HG02840 (cell line): ENCODE data around the gene CTSW.

Experiments used
- ATAC-seq: cut with Tn5 transposase; IDR thresholded peaks from one replicate; pipeline ENCODE4 v1.9.1; 2021; ENCODE audit warnings: mild to moderate bottlenecking, moderate library complexity, moderate number of reproducible peaks; ENCODE audit not compliant: unreplicated experiment, low FRiP score

The CTSW gene

DNA sequence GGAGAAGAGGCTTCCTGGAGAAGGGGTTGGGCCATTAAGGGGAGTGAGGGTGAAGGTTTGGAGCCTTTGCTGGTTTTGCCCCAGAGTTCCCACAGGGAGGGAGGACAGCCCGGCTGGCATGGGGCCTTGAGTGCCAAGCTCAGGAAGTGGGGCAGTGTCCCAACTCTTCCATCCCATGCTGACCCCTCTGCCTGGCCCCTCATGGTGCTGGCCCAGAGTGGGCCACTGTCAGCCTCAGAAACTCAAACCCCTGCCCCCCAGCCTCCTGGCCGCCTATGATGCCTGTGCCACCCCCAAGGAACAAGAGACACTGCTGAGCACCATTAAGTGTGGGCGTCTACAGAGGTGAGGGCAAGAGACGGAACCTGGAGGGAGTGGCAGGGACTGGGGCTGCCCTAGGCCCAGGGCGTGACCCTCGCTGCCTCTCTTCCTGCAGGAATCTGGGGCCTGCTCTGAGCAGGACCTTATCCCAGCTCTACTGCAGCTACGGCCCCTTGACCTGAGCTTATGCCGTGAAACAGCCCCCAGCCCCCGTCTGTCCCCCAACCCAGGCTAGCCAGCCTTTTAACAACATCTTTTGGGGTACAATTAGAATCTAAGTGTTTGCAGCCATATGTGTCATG, 14.0 kb upstream of the CTSW start:
- ATAC-seq: no peak

DNA sequence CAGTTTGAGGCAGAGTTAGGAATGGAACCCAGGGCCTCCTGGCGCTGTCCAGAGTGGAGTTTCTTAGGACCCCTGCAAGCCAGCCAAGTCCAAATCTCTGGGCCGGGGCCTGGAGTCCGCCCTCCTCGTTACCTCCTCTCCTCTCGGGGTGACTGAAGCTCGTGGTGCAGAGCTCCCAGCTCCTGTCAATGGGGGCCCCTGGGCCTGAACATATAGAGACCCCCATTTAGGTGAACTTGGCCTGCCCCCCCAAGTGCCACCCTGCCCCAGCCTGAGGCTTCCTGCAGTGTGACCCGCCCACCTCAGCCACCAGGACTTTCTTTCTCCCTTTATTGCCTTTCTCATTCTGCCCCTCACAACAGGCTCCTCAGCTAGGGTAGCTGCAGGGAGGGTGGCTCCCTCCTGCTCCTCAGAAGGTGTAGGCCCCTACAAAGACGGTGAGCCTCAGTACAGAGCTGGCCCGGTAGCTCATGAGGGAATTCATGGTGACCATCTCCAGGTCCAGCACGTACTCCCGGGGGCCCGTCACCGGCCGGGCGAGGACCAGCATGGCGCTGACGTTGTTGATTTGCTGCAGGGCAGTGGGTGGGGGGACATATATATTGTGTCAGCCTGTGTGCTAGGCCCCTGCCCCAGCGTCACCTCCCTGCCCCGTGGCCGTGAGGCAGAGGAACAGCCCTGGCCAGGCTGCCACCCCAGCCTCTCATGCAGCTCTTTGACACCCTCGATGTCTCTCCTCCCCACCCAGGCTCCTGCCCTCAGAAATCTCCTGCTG, 12.9 kb upstream of the CTSW start:
- ATAC-seq: no peak

DNA sequence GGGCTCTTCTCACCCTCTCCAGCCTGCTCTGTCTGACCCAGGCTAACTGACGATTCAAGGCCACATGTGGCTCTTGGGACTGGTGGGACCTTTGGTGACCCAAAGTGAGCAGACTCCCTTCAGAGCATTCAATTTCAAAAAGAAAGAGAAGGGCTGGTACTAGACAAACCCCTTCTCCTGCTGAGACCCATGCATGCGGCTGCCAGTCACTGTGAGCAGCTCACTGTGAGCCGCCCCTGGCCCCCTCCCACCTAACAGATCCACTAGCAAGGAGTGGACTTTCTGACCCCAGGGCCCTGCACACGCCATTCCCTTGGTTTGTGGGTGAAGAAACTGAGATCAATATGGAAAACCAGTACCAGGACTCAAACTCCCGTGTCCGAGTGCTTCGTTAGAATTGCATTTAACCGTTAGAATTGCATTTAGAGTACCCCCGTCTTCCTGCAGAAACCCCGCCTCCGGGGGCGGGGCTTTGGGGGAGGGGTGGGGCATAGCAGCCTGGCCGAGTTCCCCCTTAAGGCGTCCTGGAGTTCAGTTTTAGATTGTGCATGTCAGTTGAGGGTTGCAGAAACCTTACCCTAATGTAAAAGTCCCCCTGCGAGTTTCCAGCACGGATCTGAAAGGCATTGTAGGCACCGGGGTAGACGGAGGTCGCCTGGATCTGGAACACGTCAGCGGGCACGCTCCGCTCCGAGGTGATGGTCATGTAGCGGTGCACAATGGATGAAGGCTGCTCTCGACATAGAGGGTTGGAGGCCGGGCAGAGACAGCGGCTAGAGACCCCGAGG, 12.2 kb upstream of the CTSW start:
- no peak for ATAC-seq

DNA sequence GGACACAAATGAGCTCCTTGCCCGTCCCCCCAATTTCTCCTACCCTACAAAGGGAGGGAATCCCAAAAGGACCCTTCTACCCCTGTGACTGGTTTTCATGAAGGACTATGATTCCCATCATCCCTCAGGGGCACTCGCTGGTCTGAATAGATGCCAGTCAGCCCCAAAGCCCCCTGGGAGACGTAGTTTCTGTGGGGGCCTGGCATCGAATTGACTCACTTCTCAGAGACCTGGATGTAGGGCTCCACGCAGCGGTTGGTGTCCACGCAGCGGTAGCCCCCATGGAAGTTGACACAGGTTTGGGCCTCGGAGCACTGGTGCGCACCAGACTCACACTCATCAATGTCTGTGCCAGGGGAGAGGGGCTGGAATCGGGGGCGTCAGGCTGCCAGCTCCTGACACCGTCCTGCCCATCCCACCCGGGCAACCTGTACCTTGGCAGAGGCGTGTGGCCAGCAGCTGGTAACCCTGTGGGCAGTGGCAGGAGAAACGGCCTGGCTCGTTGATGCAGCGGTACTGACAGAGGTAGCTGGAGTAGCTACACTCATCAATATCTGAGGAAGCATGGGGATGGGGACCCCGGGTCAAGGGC, 11.5 kb upstream of the CTSW start:
- ATAC-seq: no peak

DNA sequence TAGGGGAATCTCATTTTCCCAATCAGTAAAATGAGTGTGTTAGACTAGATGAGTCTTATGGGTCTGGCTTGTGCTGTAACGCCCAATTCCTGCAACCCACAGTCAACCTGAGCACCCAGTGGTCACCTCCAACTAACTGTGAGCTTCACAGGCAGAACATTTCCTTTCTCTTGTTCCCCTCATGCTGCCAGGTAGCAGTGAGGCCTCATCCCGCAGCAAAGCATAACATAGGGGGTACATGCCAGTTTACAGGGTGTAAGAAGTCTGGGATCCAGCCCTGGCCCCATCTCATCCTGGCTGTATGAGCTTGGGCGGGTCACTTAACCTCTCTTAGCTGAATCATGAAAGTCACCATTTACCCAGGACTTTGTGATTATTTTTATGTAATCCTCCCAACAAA, 10.7 kb upstream of the CTSW start:
- ATAC-seq: no peak

DNA sequence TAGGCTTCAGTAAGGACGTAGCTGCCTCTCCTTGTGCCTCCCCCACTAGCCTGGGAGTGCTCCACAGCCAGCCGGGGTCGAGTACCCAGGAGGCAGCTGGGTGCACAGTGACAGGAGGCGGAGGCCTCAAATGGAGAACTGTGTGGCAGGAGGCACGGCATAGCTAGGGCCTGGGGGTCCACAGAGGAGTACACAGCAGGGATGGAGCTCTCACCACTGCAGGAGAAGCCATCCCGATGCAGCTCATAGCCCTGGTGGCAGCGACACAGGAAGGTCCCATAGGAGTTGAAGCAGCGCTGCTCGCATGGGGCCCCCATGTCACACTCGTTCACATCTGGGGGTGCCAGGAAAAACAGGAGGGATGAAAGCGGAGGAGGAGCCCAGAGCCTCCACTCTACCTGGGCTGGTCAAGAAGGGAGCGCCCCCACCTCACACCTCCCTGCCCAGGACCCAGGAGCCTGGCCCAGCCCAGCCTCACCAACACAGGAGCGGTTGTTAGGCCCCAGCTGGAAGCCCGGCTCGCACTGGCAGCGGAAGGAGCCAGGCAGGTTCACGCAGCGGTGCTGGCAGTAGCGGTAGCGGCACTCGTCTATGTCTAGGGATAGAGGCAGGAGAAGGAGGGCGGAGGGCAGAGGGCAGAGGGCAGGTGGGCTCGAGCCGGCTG, 9.9 kb upstream of the CTSW start:
- no peak for ATAC-seq

DNA sequence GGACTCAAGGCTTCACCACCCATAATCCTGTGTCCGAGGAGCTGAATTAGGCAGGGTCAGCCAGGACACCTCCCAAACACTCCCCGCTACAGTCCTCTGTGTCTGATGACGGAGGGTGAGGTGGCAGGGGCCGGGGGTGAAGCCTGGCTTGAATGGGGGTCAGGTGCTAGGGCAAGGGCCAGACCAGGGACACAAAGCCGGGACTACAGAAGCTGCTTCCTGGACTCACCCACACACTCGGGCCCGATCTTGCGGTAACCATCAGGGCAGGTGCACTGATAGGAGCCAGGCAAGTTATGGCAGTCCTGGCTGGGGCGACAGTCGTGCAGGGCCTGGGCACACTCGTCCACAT, 9.4 kb upstream of the CTSW start:
- ATAC-seq: no peak

DNA sequence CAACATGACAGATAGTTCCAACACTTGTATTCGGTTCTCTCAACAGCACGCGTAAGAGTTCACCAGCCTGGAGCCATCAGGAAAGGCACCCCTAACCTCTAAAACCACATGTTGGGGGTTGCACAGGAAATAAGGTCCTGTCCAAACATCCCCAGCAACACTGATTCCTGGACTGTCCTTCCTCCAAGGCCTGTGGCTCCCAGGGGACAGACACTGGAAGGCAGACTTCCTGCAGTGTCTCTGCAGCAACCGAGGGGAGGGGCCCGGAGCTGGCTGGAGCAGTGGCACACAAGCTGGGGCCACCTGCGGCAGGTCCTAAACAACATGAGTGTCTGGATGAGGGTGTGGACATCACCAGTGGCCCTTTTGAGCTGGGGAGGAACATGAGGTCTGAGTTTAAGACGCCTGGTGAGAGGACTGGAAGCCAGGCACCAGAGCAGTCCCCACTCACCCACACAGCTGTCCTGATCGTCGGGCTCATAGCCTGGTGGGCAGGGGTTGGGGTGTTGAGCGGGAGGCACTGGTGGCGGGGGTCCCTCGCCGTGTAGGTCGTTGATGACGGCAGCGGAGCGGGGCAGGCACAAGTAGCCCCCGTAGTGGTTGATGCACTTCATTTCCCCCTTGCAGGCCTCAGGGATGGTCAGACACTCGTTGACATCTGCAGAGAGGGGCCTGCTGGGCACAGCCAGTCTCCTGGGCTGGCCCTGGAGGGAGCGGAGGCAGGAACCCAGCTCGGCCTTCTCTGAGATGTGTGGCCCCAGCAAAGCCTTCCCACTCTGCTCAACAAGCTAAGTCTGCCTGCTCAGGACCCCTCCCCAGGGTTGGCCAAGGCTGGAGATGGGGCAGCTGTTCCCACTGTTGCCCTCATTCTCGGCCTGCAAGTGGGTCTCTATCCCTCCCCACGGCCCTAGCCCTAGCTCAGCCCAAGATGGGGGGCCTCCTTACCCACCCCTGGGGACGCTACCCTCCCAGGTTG, 8.6 kb upstream of the CTSW start:
- no peak for ATAC-seq

DNA sequence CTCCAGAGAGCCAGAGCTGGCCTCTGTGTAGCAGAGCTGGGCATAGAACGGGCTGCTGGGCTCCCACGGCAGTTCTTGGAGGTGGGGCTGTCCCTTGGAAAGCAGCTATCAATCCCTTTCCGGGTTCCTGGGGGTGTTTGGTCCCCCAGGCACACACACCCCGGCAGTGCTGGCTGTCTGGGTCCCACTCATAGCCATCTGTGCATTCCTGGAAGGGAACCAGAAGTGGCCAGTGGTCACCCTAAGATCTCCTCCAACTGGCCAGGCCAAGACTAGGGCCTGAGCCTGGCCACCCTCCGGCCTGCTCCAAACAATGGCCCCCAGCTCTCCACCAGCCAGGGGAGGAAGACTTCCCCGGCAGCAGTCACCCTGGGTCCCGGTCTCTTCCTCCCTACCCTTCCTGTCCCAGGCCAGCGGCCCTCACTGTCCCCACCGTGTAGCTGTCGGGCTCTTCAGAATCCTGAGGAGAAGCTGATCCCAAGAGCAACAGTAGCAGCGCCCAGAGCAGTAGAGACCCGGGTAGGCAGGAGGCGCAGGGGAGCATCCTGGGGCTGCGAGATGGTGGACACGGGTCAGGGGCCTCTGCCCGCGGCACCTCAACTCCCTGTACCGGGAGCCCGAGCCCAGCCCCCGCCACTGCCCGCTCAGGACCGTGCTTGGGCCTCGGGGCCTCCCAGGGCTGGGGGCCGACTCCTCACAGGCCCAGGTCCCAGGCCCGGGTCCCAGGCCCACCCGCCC, 7.7 kb upstream of the CTSW start:
- no peak for ATAC-seq

DNA sequence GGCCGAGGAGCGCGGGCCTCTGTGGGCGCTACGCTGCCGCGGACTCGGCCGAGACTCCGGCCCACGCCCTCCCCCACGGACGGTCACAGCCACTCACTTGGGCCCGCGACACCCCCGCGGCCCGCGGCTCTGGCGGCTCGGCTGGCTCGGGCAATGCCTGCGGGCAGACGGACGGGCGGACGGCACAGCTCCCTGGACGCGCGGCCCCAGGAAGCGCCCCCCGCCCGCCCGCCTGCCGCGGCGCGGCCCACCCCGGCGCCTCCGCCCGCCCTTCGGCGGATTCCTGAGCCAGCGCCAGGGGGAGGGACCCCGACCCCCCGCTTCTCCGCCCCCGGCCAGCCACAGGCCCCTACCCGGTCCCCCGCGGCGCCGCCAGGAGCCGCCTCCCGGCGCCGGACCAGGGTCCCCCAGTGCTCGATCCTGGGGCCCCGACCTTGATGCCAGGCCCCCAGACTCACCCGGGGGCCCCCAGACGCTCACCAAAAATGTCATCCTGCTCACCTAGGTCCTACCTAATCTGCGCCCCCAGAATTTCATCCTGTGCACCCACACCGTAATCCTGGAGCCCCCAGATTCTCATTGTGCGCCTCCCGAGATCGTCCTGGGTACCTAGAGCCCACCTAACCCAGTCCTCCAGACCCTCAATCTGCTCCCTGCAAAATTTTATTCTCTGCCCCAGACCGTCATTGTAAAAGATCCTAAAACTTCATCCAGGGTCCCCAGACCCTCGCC, 6.9 kb upstream of the CTSW start, which contains the start of gene EFEMP2:
Gene EFEMP2, minus strand, starts transcription at position 215 of the 732 bp plus-strand sequence. CDS start 446 bp downstream, outside the sequence.
- ATAC-seq: no peak

DNA sequence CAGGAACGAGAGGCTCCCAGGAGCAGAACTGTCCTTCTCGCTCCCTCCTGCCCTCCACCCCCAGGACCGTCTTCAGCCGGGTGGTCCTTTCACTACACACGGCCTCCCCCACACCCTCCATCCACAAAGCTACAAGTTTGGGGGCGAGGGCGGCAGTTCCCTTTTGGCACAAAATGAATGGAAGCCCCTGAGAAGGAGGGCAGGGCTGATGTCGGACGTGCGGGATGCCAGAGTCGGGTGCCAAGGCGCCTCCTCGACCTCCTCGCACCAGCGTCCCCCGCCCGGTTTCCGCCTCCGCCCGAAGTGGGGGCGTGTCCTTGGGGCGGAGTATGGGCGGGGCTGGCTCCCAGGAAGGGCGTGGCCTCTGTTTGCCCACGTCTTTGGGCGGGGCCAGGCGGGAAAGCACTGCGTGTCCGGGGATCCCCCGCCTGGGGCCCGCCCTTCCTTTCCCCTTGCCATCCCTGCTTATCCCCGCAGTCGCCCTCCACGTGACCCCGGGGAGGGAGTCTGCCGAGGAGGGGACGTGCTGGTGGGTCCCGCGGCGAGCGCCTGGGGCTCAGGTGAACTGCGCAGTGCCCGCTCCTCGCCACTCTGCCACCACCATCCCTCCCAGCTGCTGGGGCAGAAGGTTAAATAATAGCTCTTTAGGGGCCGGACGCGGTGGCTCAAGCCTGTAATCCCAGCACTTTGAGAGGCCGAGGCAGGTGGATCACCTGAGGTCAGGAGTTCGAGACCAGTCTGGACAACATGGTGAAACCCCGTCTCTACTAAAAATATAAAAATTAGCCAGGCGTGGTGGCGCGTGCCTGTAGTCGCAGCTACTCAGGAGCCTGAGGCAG, 6.1 kb upstream of the CTSW start:
- ATAC-seq: peak; percentile 78

DNA sequence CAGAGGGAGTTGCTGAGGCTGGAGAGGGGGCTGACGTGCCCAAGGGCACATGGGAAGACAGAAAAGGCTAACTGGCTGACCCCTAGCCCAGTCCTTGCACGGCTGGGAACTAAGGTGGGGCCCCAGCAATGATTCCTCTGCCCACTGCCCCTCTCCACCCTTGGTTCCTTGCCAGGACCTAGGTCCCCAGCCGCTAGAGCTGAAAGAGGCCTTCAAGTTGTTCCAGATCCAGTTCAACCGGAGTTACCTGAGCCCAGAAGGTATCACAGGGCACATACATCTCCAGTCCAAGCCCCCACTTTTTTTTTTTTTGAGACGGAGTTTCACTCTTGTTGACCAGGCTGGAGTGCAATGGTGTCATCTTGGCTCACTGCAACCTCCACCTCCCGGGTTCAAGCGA, 390 bp downstream of the CTSW start:
- ATAC-seq: no peak

DNA sequence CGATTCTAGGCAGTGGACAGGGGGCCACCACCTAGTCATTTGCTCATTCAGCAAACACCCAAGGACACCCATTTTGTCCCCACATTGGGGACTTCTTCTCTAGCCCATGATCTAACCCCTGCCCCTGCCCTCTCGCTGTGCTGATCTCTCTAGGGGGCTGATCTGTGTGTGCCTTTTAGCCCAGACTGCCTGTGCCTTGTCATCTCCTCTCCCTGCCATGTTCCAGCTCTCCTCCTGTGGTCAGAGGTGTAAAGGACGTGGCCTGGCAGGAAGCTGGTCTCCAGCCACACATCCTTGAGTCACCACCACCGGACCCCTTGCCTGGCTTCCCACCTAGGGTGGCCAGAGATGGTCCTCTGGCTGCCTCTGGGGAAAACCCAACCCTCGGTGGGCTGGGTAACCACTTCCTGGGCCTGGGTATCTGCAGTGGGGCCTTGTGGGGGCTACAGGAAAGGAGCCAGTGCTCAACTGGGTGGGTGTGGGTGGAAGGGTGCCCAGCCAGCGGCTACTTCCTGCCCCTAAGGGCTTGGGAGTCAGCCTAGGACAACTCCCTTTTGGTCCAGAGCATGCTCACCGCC, 1.3 kb downstream of the CTSW start:
- ATAC-seq: no peak

DNA sequence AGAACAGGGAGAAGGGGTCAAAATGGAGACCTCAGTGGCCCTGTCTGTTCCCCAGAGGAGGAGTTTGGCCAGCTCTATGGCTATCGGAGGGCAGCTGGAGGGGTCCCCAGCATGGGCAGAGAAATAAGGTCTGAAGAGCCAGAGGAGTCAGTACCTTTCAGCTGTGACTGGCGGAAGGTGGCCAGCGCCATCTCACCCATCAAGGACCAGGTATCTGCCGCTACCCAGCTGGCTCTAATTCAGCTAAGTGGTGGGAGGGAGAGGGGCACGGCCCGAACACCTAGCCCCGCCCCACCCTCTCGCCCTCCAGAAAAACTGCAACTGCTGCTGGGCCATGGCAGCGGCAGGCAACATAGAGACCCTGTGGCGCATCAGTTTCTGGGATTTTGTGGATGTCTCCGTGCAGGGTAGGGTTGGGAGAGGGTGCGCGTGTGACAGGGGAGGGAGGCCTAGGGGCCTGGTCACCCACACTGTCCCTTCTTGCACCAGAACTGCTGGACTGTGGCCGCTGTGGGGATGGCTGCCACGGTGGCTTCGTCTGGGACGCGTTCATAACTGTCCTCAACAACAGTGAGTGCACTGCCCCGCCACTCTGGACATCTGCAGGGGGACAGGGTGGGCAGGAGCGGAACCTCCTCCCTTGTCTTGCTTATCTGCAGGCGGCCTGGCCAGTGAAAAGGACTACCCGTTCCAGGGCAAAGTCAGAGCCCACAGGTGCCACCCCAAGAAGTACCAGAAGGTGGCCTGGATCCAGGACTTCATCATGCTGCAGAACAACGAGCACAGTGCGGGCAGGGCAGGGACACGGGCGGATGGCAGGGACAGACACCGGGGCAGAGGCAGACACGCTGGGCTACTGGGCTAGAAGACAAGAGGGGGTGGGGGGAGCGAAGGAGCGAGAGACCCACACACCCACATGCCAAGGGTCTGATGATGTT, 2.8 kb downstream of the CTSW start:
- ATAC-seq: no peak

DNA sequence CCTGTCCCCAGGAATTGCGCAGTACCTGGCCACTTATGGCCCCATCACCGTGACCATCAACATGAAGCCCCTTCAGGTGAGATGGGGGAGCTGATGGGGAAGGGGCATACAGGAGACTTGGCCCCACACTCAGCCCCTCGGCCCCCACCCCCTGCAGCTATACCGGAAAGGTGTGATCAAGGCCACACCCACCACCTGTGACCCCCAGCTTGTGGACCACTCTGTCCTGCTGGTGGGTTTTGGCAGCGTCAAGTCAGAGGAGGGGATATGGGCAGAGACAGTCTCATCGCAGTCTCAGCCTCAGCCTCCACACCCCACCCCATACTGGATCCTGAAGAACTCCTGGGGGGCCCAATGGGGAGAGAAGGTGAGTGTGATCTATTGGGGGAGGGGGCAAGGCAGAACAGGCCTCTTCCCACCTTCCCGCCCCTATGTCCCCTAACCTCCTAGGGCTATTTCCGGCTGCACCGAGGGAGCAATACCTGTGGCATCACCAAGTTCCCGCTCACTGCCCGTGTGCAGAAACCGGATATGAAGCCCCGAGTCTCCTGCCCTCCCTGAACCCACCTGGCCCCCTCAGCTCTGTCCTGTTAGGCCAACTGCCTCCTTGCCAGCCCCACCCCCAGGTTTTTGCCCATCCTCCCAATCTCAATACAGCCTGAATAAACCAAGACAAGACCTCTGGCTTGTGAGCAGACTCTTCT, 3.6 kb downstream of the CTSW start:
- ATAC-seq: no peak
